Measurements from ENCODE around the gene SEC14L5.
"Not testable (repeated sequence)": the region's sequence is repeated elsewhere in the genome, so short reads cannot be mapped to it uniquely, and the experiment has no call there.

Gene SEC14L5

GRCh38 chr16:4948903-4949766 lies 9.0 kb upstream of the SEC14L5 start:
- H3K4me3 ChIP-seq (ENCODE audit: low read depth, low read length): no peak overlapping the region
- no peak for TF ChIP-seq CTCF (IDR thresholded peaks at IDR 0.05; ENCODE audit: low read depth, low read length)
- no peak for TF ChIP-seq POLR2A (IDR thresholded peaks at IDR 0.05; ENCODE audit: extremely low read depth, insufficient read length)
- TF ChIP-seq MAX (IDR thresholded peaks at IDR 0.05; ENCODE audit: low read depth, low read length): no peak
- TF ChIP-seq MYC (IDR thresholded peaks at IDR 0.05; ENCODE audit: low read depth, low read length): no peak
- no peak for DNase-seq (ENCODE audit: low read depth)

GRCh38 chr16:4949986-4950385 lies 8.1 kb upstream of the SEC14L5 start:
- no peak overlapping the region for H3K4me3 ChIP-seq (ENCODE audit: low read depth, low read length)
- TF ChIP-seq MAX (IDR thresholded peaks at IDR 0.05; ENCODE audit: low read depth, low read length) (no peak), MYC (IDR thresholded peaks at IDR 0.05; ENCODE audit: low read depth, low read length) (no peak), CTCF (IDR thresholded peaks at IDR 0.05; ENCODE audit: low read depth, low read length) (no peak), POLR2A (IDR thresholded peaks at IDR 0.05; ENCODE audit: extremely low read depth, insufficient read length) (no peak)
- no peak for DNase-seq (ENCODE audit: low read depth)

- DNase-seq (ENCODE audit: low read depth); H3K4me3 ChIP-seq (ENCODE audit: low read depth, low read length): not testable (repeated sequence)
Measured at GRCh38 chr16:4951583-4951982, 6.5 kb upstream of the SEC14L5 start.

- TF ChIP-seq POLR2A (IDR thresholded peaks at IDR 0.05; ENCODE audit: extremely low read depth, insufficient read length): no peak
- TF ChIP-seq CTCF (IDR thresholded peaks at IDR 0.05; ENCODE audit: low read depth, low read length): no peak
- no peak for TF ChIP-seq MYC (IDR thresholded peaks at IDR 0.05; ENCODE audit: low read depth, low read length)
- no peak for TF ChIP-seq MAX (IDR thresholded peaks at IDR 0.05; ENCODE audit: low read depth, low read length)
- H3K4me3 ChIP-seq (ENCODE audit: low read depth, low read length): no peak overlapping the region
- no peak for DNase-seq (ENCODE audit: low read depth)
Measured at GRCh38 chr16:4954714-4955113, 3.4 kb upstream of the SEC14L5 start.

GRCh38 chr16:4957420-4957719 lies 760 bp upstream of the SEC14L5 start:
- no peak overlapping the region for H3K4me3 ChIP-seq (ENCODE audit: low read depth, low read length)
- TF ChIP-seq MAX (IDR thresholded peaks at IDR 0.05; ENCODE audit: low read depth, low read length) (no peak), MYC (IDR thresholded peaks at IDR 0.05; ENCODE audit: low read depth, low read length) (no peak), CTCF (IDR thresholded peaks at IDR 0.05; ENCODE audit: low read depth, low read length) (no peak), POLR2A (IDR thresholded peaks at IDR 0.05; ENCODE audit: extremely low read depth, insufficient read length) (no peak)
- no peak for DNase-seq (ENCODE audit: low read depth)

GRCh38 chr16:4958510-4959438 lies 644 bp downstream of the SEC14L5 start:
- TF ChIP-seq MYC (IDR thresholded peaks at IDR 0.05; ENCODE audit: low read depth, low read length): no peak
- TF ChIP-seq CTCF (IDR thresholded peaks at IDR 0.05; ENCODE audit: low read depth, low read length): no peak
- TF ChIP-seq MAX (IDR thresholded peaks at IDR 0.05; ENCODE audit: low read depth, low read length): no peak
- no peak for TF ChIP-seq POLR2A (IDR thresholded peaks at IDR 0.05; ENCODE audit: extremely low read depth, insufficient read length)
- no peak overlapping the region for H3K4me3 ChIP-seq (ENCODE audit: low read depth, low read length)
- no peak for DNase-seq (ENCODE audit: low read depth)

All from NB4 (cell line).